GM06990 (cell line): ENCODE results near the gene KCNG2.

Source experiments
- DNase-seq: peaks from one replicate; pipeline ENCODE4 v3.0.0-alpha.2; 2011; ENCODE audit not compliant: insufficient read length; ENCODE audit errors: extremely low read depth
- H3K27me3 ChIP-seq: replicated peaks from 2 replicates; pipeline ENCODE4 v1.6.0; 2011; ENCODE audit warnings: low read length; ENCODE audit not compliant: control insufficient read depth, insufficient read depth
- H3K36me3 ChIP-seq: 2 replicates; pipeline ENCODE4 v1.5.1; 2011; ENCODE audit warnings: low read length; ENCODE audit not compliant: control insufficient read depth, insufficient read depth
- H3K4me3 ChIP-seq: replicated peaks from 2 replicates; pipeline ENCODE4 v1.5.1; 2011; ENCODE audit warnings: low read depth, mild to moderate bottlenecking, control low read depth, low read length
- CTCF ChIP-seq: IDR thresholded peaks from 2 replicates; pipeline ENCODE4 v1.5.1; 2011; ENCODE audit warnings: low read length, control low read depth, mild to moderate bottlenecking, inconsistent platforms; ENCODE audit not compliant: insufficient read depth, poor library complexity, severe bottlenecking

The KCNG2 gene

GRCh38 chr18:79844999-79845563, 47.3 kb downstream of the KCNG2 start:
- Histone ChIP-seq H3K36me3 (no peaks in the 10 kb centered on the region), H3K4me3 (no peak overlapping the region), H3K27me3 (no peaks in the 10 kb centered on the region)
- no peak for TF ChIP-seq CTCF
- DNase-seq: no peak

- no peaks in the 10 kb centered on the region for H3K36me3 ChIP-seq
- no peak for TF ChIP-seq CTCF
- H3K27me3 ChIP-seq: no peaks in the 10 kb centered on the region
- DNase-seq: no peak
- no peak overlapping the region for H3K4me3 ChIP-seq
Observed at GRCh38 chr18:79846936-79847557, 49.3 kb downstream of the KCNG2 start.

- Histone ChIP-seq H3K27me3 (no peaks in the 10 kb centered on the region), H3K4me3 (no peak overlapping the region), H3K36me3 (no peaks in the 10 kb centered on the region)
- no peak for TF ChIP-seq CTCF
- DNase-seq: no peak
Observed at GRCh38 chr18:79847606-79848293, 50.0 kb downstream of the KCNG2 start.

GRCh38 chr18:79848294-79848578, 50.5 kb downstream of the KCNG2 start:
- Histone ChIP-seq H3K4me3 (no peak overlapping the region), H3K36me3 (no peaks in the 10 kb centered on the region), H3K27me3 (no peaks in the 10 kb centered on the region)
- DNase-seq: no peak
- no peak for TF ChIP-seq CTCF

GRCh38 chr18:79848579-79849327, 51.0 kb downstream of the KCNG2 start:
- TF ChIP-seq CTCF: no peak
- Histone ChIP-seq H3K36me3 (no peaks in the 10 kb centered on the region), H3K27me3 (no peaks in the 10 kb centered on the region), H3K4me3 (no peak overlapping the region)
- DNase-seq: no peak
